Activated T-cell treated with anti-CD3 and anti-CD28 coated beads for 4 hours (primary cell): ENCODE results near the gene GAGE10.
"Not testable (repeated sequence)": the region's sequence is repeated elsewhere in the genome, so short reads cannot be mapped to it uniquely, and the experiment has no call there.

Source experiments
- DNase-seq: peaks from one replicate; pipeline ENCODE4 v3.0.0-alpha.2; 2020

GAGE10 gene

GRCh38 chrX:49330421-49330820, 27.0 kb downstream of the GAGE10 start:
- DNase-seq: not testable (repeated sequence)

- not testable (repeated sequence) for DNase-seq
Observed at GRCh38 chrX:49331282-49331681, 27.8 kb downstream of the GAGE10 start, which contains the start of gene GAGE13. GAGE13 (plus strand) TSS chrX:49331582; CDS start chrX:49332738, 1,156 bp downstream.

GRCh38 chrX:49331841-49332240, 28.4 kb downstream of the GAGE10 start:
- DNase-seq: not testable (repeated sequence)

- not testable (repeated sequence) for DNase-seq
Observed at GRCh38 chrX:49341449-49341848, 38.0 kb downstream of the GAGE10 start.

GRCh38 chrX:49344496-49345175, 41.2 kb downstream of the GAGE10 start:
- not testable (repeated sequence) for DNase-seq

- not testable (repeated sequence) for DNase-seq
Observed at GRCh38 chrX:49345402-49345801, 42.0 kb downstream of the GAGE10 start.

GRCh38 chrX:49346150-49346549, 42.7 kb downstream of the GAGE10 start:
- not testable (repeated sequence) for DNase-seq
